Measurements from ENCODE around the gene ABCB1.

ABCB1 gene

GRCh38 chr7:87534072-87534471 lies 66.6 kb downstream of the ABCB1 start:
- no peak for DNase-seq (ENCODE audit: extremely low read depth, insufficient read length)
- Histone ChIP-seq H3K36me3 (ENCODE audit: control insufficient read depth, insufficient read depth, low read length) (no peaks in the 10 kb centered on the region), H3K4me3 (replicated peaks; ENCODE audit: low read depth, low read length) (no peak overlapping the region), H3K27me3 (replicated peaks; ENCODE audit: control insufficient read depth, insufficient read depth, low read length) (no peaks in the 10 kb centered on the region; the same call in 1 of the 2 replicates)
- no peak for TF ChIP-seq CTCF (IDR thresholded peaks at IDR 0.05; ENCODE audit: insufficient read depth, low read length, poor library complexity, severe bottlenecking)

GRCh38 chr7:87530126-87530525 lies 70.6 kb downstream of the ABCB1 start:
- TF ChIP-seq CTCF (IDR thresholded peaks at IDR 0.05; ENCODE audit: insufficient read depth, low read length, poor library complexity, severe bottlenecking), result no peak
- no peaks in the 10 kb centered on the region for H3K36me3 ChIP-seq (ENCODE audit: control insufficient read depth, insufficient read depth, low read length)
- no peaks in the 10 kb centered on the region for H3K27me3 ChIP-seq (replicated peaks; ENCODE audit: control insufficient read depth, insufficient read depth, low read length)

GRCh38 chr7:87528730-87529129 lies 72.0 kb downstream of the ABCB1 start:
- H3K4me3 ChIP-seq (replicated peaks; ENCODE audit: low read depth, low read length), result no peak overlapping the region
- no peak for DNase-seq (ENCODE audit: extremely low read depth, insufficient read length)
- no peaks in the 10 kb centered on the region for H3K27me3 ChIP-seq (replicated peaks; ENCODE audit: control insufficient read depth, insufficient read depth, low read length)
- H3K36me3 ChIP-seq (ENCODE audit: control insufficient read depth, insufficient read depth, low read length), result no peaks in the 10 kb centered on the region
- TF ChIP-seq CTCF (IDR thresholded peaks at IDR 0.05; ENCODE audit: insufficient read depth, low read length, poor library complexity, severe bottlenecking), result no peak

More at GRCh38 chr7:87530126-87530525, 70.6 kb downstream of the ABCB1 start:
- H3K4me3 ChIP-seq (replicated peaks; ENCODE audit: low read depth, low read length), result no peak overlapping the region
- DNase-seq (ENCODE audit: extremely low read depth, insufficient read length), result no peak

GRCh38 chr7:87518735-87519134 lies 81.9 kb downstream of the ABCB1 start:
- Histone ChIP-seq H3K4me3 (replicated peaks; ENCODE audit: low read depth, low read length) (no peak overlapping the region), H3K27me3 (replicated peaks; ENCODE audit: control insufficient read depth, insufficient read depth, low read length) (no peaks in the 10 kb centered on the region), H3K36me3 (ENCODE audit: control insufficient read depth, insufficient read depth, low read length) (no peaks in the 10 kb centered on the region)
- no peak for TF ChIP-seq CTCF (IDR thresholded peaks at IDR 0.05; ENCODE audit: insufficient read depth, low read length, poor library complexity, severe bottlenecking)
- no peak for DNase-seq (ENCODE audit: extremely low read depth, insufficient read length)

- H3K36me3 ChIP-seq (ENCODE audit: control insufficient read depth, insufficient read depth, low read length), result no peaks in the 10 kb centered on the region
- H3K27me3 ChIP-seq (replicated peaks; ENCODE audit: control insufficient read depth, insufficient read depth, low read length), result no peaks in the 10 kb centered on the region
- TF ChIP-seq CTCF (IDR thresholded peaks at IDR 0.05; ENCODE audit: insufficient read depth, low read length, poor library complexity, severe bottlenecking), result no peak
- H3K4me3 ChIP-seq (replicated peaks; ENCODE audit: low read depth, low read length), result no peak overlapping the region
- no peak for DNase-seq (ENCODE audit: extremely low read depth, insufficient read length)
Measured at GRCh38 chr7:87517891-87518290, 82.8 kb downstream of the ABCB1 start.

- DNase-seq (ENCODE audit: extremely low read depth, insufficient read length), result no peak
- Histone ChIP-seq H3K36me3 (ENCODE audit: control insufficient read depth, insufficient read depth, low read length) (no peaks in the 10 kb centered on the region), H3K4me3 (replicated peaks; ENCODE audit: low read depth, low read length) (no peak overlapping the region), H3K27me3 (replicated peaks; ENCODE audit: control insufficient read depth, insufficient read depth, low read length) (no peaks in the 10 kb centered on the region)
- no peak for TF ChIP-seq CTCF (IDR thresholded peaks at IDR 0.05; ENCODE audit: insufficient read depth, low read length, poor library complexity, severe bottlenecking)
Measured at GRCh38 chr7:87517136-87517815, 83.4 kb downstream of the ABCB1 start.
